BJ (cell line): Measurements from ENCODE around the gene UTP15. TPM values are rescaled to one million over a fixed set of nuclear protein-coding genes. Genes with fewer than 3 reads are reported as not detected.

ENCODE experiments used
- CTCF ChIA-PET: fragments of 350-600 bp; formaldehyde crosslinking; extraction: SDS; loops from one replicate; lab custom pipeline; 2021; ENCODE audit warnings: antibody characterized with exemption, inconsistent platforms; lab: Yijun Ruan, JAX
- POLR2A ChIA-PET: fragments of 300-600 bp; sonication (Branson Sonifier 250); formaldehyde crosslinking; extraction: SDS; loops from one replicate; lab custom pipeline; 2021; ENCODE audit warnings: antibody characterized with exemption; lab: Charles Lee
- DNase-seq: peaks from one replicate; pipeline ENCODE4 v3.0.0-alpha.2; 2011; ENCODE audit warnings: low read depth
- H3K27me3 ChIP-seq: 2 replicates; pipeline ENCODE4 v1.6.0; 2011; ENCODE audit warnings: low read length; ENCODE audit not compliant: control insufficient read depth, insufficient read depth
- H3K36me3 ChIP-seq: 2 replicates; pipeline ENCODE4 v1.5.1; 2011; ENCODE audit warnings: low read length; ENCODE audit not compliant: control insufficient read depth, insufficient read depth
- H3K4me3 ChIP-seq: 2 replicates; pipeline ENCODE4 v1.5.1; 2011; ENCODE audit warnings: low read depth, mild to moderate bottlenecking, control low read depth, low read length
- CTCF ChIP-seq: IDR thresholded peaks from 2 replicates; pipeline ENCODE4 v1.5.1; 2011; ENCODE audit warnings: low read depth, mild to moderate bottlenecking, control low read depth, inconsistent platforms, low read length, moderate library complexity; ENCODE audit not compliant: insufficient read depth
- polyA plus RNA-seq: library from polyadenylated mRNA; depleted of rRNA; stranded (reverse); fragments of >200 nt; gene quantifications from 2 replicates; pipeline ENCODE4 v1.2.3, GENCODE V29; 2011

Gene UTP15
- polyA plus RNA-seq, 1 experiment: 8.8 TPM

- DNase-seq: no peak
- no peaks in the 10 kb centered on the region for H3K27me3 ChIP-seq
- TF ChIP-seq CTCF: no peak
- POLR2A ChIA-PET: no interaction called here
- no peak overlapping the region for H3K4me3 ChIP-seq
- no peaks in the 10 kb centered on the region for H3K36me3 ChIP-seq
- CTCF ChIA-PET: interaction anchor here (0.6 to 1.1 kb wide), 3 partner anchors 10 to 164 kb away, joined by 3 read pairs; no protein-coding TSS in a partner anchor
Measured at GRCh38 chr5:73619606-73620333, 54.2 kb downstream of the UTP15 start.

GRCh38 chr5:73620334-73620687 lies 54.8 kb downstream of the UTP15 start:
- Histone ChIP-seq H3K4me3 (no peak overlapping the region), H3K36me3 (no peaks in the 10 kb centered on the region), H3K27me3 (no peaks in the 10 kb centered on the region)
- ChIA-PET CTCF (interaction anchor here (0.9 to 1.1 kb wide), 2 partner anchors 10 to 163 kb away, joined by 3 read pairs; no protein-coding TSS in a partner anchor), POLR2A (no interaction called here)
- no peak for DNase-seq
- TF ChIP-seq CTCF: no peak

- Histone ChIP-seq H3K4me3 (no peak overlapping the region), H3K27me3 (no peaks in the 10 kb centered on the region), H3K36me3 (no peaks in the 10 kb centered on the region)
- no peak for TF ChIP-seq CTCF
- CTCF ChIA-PET: interaction anchor here (1.6 kb wide), 1 partner anchor 69 kb away, joined by 4 read pairs; no protein-coding TSS in a partner anchor
- DNase-seq: no peak
- POLR2A ChIA-PET: no interaction called here
Measured at GRCh38 chr5:73623060-73623459, 57.5 kb downstream of the UTP15 start.

- no peak for TF ChIP-seq CTCF
- H3K36me3 ChIP-seq: no peaks in the 10 kb centered on the region
- no peak overlapping the region for H3K4me3 ChIP-seq
- ChIA-PET POLR2A (no interaction called here), CTCF (interaction anchor here (0.6 to 2.4 kb wide), 2 partner anchors 28 to 69 kb away, joined by 3 to 7 read pairs; no protein-coding TSS in a partner anchor)
- no peak for DNase-seq
- no peaks in the 10 kb centered on the region for H3K27me3 ChIP-seq
Measured at GRCh38 chr5:73623901-73624404, 58.4 kb downstream of the UTP15 start.

- POLR2A ChIA-PET: no interaction called here
- H3K4me3 ChIP-seq: no peak overlapping the region
- no peak for DNase-seq
- H3K36me3 ChIP-seq: no peaks in the 10 kb centered on the region
- no peaks in the 10 kb centered on the region for H3K27me3 ChIP-seq
- CTCF ChIA-PET: interaction anchor here (0.6 to 2.4 kb wide), 2 partner anchors 29 to 68 kb away, joined by 3 to 7 read pairs; no protein-coding TSS in a partner anchor
- no peak for TF ChIP-seq CTCF
Measured at GRCh38 chr5:73624888-73625287, 59.3 kb downstream of the UTP15 start.
